HG03457 (cell line): ENCODE measurements around the gene FOCAD.
A peak's percentile ranks its signal among the peaks of the same experiment; 100 is the strongest.

Source experiments
- ATAC-seq: cut with Tn5 transposase; IDR thresholded peaks from one replicate; pipeline ENCODE4 v1.9.1; 2021; ENCODE audit warnings: moderate number of reproducible peaks; ENCODE audit not compliant: unreplicated experiment

The FOCAD gene

DNA sequence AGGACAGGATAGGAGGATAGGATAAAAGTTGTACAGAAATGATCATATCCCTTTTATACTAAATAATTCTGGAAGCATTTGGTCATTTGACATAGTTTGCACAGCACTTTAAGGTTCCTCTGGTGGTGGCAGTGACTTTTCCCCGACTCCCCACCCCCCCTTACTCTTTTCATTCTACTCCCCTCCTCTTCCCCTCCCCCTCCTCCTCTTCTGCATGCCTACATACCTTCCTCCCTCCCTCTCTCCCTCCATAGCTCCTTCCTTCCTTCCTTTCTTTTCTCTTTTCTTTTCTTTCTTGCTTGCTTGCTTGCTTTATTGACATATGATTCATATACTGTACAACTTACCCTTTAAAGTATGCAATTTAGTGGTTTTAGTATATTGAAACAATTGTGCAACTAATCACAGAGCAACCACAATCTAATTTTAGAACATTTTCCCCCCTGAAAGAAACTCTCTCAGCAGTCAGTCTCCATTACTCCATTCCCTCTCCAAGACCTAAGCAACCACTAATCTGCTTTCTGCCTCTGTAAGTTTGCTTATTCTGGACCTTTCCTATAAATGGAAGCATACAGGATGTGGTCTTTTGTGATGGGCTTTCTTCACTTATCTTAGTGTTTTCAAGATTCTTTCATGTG is 188.4 kb downstream of the FOCAD start:
- ATAC-seq, result no peak

DNA sequence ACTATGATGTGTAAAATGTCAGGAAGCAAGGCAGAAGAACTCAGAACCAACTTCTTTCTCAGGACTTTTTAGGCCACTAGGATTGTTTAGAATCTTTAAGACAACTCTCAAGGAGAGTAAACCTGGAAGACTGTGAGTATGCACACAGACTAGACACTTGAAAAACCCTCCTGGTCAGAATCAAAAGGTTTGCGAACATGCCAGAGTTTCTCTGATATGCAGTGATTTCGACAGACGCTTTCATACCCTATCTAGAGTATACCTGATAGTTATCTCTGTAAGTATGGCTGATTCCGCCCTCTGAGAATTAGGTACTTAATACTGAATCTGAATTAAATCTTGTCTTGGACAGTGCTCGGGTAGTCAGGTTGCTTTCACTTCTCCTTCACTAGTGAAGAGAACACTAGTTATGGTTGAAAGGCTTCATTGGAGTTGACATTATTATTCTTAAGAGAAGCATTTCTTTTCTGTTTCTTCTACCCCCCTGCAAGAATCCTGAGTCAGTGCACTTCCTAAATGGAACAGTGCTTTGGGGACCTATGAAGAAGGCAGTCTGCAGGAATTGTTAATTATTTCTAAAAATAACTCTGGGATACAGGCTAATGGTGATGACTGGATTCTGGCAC is 189.3 kb downstream of the FOCAD start:
- ATAC-seq, result no peak

DNA sequence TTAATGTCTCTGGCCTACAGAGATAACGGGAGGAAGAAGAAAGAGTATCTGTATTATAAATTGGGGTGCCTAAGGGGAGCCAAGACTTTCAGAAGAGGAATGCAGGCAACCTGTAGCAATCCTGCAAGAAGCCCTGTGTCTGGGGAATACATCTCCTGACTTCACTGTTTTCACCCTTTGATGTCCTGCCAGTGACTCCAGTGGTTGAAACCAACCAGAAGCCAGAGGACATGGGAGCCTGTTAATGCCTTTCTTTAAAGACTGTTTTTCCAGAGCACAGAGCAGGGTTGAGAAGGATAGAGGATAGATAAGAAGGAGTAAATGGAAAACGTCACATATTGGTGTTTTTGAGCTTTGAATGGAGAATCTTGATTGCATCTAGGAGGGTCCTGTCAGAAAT is 196.2 kb downstream of the FOCAD start:
- no peak for ATAC-seq

DNA sequence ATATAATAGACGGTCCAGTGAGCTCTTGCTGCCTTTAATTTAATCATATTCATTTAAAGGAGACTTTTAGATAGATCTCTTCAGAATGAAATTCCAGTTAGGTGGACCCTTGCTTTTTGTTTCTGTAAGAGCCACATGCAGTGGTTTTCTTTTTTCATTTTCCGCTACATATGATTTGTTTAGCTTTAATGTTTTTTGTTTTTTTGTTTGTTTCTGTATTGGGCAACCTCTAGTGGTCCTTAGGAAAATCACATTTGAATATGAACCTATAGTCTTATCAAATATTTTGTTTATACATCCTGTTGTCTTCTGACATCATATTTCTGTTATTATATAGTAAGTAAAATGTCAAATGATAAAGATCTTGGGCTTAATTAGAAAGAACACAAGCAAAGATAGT is 196.6 kb downstream of the FOCAD start:
- ATAC-seq, result no peak

DNA sequence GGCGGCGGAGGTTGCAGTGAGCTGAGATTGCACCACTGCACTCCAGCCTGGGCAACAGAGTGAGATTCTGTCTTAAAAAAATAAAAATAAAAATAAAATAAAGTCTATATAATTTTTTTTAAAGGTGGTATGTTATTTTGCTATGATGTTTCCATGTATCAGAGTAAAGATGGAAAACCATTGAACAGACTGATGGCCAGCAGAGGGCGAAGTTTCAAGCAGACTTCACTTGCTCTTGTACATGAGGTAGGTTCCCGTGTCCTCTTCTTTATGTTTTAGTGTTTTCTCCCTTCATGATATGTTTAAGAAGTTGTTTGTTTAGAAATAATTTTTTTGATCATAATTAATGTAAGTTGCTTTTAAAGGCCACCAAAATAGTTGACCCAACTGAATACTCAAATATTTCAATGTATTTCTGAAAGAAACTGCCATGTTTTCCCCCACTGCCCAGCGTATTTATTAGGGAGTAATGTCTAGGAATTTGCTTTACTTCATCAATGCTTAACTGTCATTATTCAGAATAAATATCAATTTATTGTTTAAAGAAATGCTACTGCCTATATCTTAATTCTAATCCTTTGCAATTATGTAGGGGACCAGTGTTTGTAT is 201.0 kb downstream of the FOCAD start:
- no peak for ATAC-seq

DNA sequence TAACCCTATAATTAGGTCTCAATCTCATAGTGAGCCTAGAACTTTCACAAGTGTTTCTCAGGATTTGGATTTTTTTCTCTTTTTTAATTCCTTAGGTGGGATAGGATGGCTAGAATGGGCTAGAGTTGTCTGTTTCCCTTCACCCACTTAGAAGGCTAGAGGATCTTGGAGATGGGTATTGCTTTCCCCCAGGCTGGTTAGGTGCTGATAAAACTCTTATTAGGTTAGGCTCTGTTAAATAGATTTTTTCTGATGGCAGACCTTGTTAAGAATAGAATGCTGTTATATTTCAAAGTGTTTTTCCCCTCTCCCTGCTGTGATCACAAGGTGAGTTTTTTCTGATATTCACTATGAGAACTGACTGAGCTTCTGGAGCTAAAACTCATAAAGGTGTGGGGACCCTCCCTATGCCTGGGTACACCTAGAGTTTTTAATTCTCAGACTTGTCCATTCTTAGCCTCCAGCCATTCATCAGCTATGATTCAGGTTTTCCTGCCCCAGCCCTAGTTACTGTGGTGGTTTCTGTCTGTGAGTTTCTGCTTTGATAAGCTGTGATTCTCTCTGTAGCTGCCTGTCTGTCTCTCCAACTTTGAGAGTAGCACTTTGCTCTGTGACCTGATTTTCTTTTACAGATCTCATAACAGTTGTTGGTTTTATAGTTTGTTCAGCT is 215.0 kb downstream of the FOCAD start:
- no peak for ATAC-seq

DNA sequence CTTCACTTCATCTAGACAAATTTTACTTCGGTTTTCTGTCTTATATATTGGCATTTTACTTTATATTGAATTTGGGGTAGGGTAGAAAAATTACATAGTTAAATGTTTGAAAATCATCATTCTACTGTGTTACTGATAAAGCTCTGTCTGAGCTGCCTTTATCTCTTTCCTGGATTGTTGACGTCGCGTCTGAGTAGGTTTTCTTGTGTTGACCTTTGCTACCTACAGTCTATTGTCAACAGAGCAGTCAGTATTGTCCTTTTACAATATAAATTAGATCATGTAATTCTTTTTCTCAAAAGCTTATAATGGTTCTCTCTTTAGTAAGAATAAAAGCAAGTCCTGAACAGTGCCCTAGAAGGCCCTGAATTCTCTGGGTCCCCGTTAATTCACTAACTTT is 219.2 kb downstream of the FOCAD start:
- ATAC-seq, result no peak

DNA sequence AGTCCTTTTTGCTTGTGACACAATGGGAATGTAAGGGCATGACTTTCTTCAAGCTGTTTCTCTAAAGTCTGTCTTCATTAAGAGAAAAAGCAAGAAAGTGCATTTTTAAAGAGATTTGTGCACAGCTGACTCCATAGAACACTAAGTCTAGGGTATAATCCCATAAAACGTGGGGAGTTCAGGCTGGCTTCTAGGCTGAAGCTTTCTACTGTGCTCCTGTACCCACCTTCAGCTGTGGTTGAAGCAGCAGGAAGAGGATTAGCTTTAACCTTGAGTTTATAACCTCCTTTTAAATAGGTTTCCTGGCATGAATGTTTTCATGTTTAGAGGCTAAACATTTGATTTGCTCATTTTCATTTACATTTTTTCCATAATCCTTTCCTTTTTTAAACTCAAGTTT is 220.9 kb downstream of the FOCAD start:
- ATAC-seq, result no peak

DNA sequence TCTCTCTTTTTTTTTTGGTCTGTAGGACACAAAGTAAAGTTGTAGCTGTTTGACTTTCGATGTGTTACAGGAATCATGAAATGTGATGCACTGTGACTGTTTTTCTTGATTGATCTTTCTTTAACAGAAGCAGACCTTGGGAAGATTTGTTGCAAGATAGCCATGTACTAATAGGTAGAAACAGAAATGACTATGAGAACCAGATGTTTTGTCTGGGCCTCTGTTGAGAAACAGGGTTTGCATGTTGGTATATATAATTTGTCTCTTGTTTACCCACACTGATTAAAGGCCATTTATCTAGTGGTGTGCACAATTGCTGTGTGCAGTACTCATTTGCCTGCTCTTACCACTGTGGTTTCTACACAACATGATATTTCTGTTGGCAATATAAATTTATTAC is 222.3 kb downstream of the FOCAD start:
- no peak for ATAC-seq

DNA sequence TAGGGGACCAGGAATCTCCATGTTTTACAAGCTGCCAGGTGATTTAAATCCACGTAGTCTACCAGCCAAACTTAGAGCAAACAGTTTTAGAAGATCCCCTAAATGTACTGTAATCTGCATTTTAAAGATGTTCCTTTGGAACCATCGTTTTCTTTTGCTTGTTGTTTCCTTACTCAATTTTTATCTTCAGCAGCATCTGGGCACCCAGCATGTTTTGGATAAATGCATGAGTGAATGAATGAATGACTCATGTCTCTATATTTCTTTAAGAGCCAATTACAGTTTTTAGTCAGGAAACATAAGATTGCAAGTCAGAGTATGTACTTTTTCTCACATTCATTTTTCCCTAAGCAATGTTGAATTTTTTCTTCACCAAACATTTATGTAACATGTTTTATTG is 224.4 kb downstream of the FOCAD start:
- no peak for ATAC-seq

DNA sequence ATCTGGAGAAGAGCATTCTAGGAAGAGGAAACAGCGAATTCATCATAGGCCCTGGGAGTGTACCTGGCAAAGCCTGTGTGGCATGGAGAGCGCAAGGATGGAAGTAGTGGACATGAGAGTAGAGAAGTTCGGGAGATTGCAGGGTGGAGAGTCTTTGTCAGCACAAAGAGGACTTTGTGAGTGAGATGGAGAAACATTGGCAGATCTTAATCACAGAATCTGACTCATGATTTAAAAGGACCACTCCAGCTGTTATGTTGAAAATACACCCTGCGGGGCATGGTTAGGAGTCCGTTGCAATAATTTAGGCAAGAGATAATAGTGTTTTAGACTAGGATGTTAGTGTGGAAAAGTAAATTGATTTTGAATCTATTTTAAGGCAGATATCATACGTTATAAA is 230.5 kb downstream of the FOCAD start:
- ATAC-seq, result no peak

DNA sequence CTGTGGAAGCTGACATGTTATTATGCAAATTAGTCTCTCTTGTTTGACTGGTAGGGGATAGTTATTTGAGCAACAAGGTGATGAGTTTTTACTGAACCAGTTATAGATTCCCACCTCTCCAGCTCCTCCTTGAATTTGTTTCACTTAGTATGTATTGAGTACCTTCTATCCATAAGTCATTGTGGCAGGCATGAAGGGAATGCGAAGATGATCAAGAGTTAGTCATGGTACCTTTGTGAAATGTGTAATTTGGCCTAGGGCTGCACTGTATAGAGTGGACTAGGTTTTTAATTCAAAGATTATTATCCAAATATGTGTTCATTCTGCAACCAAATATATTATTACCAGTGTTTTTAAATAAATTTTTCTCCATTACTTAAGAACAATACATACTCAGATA is 237.3 kb downstream of the FOCAD start:
- ATAC-seq, result no peak

DNA sequence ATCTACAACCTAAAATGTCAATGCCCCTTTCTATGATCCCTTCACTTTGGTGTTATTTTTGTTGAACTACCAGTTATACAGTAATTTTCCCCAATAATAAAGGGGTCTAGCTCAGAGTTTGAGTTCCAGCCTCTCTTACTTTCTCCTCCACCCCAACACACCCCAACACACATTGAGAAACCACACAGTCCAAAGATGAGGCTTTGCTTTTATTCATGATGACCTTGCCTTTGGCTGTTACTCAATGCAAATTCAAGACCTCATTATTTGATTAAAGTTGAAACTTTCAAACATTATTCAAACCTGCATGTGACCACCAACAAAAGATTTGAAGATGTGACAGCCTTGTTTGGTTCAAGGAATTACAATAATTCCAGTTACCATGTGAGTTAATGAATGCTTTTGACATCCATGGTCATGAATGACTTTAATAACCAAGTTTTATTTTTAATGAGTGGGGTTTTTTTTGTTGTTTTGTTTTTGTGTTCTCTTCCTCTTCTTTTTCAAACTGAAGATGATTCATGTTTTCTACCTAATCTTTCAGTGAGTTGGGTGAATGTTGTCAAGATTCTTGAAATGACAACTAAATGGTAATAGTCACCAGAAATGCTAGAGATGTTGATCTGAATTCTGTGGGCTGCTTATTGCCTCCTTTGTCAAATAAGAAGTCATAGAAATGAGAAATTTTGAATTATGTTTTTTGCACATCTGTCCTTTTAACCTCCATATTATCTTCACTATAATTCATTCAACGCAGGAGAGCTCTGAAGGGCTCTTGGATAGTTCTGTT is 241.4 kb downstream of the FOCAD start:
- no peak for ATAC-seq

DNA sequence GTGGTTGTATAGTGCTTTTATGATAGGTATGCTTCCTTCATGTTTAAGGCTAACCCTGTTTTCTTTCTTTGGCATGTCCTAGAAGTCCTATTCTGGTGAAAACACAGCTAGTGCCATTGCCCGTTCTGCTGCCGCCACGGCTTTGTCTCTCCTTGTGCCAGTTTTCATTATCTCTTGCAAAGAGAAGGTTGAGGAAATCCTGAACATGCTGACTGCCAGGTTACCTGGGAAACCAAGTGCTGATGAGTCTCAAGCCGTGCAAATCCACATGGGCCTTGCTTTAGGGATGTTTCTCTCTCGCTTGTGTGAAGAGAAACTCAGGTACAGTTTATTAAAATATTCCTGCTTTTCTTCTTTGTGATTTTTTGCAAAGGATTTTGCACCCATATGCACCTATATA is 245.2 kb downstream of the FOCAD start:
- no peak for ATAC-seq

DNA sequence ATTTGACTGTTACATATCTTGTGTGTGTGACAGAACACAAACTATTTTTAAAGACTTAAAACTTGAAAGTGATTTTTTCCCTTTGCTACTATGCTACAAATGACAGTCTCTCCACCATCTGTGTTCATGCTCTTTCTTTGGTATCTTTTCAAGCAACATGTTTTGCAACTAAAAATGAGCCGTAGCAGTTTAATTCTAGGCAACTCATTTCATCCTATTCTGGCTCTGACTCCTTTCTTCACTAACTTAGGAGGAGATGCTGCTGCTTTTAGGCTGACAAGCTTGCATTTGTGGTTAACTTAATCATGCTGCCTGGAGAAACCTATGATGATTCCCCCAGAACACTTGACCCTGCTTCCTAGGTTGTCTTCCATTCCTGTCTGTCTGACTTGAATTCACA is 246.8 kb downstream of the FOCAD start:
- ATAC-seq, result no peak

DNA sequence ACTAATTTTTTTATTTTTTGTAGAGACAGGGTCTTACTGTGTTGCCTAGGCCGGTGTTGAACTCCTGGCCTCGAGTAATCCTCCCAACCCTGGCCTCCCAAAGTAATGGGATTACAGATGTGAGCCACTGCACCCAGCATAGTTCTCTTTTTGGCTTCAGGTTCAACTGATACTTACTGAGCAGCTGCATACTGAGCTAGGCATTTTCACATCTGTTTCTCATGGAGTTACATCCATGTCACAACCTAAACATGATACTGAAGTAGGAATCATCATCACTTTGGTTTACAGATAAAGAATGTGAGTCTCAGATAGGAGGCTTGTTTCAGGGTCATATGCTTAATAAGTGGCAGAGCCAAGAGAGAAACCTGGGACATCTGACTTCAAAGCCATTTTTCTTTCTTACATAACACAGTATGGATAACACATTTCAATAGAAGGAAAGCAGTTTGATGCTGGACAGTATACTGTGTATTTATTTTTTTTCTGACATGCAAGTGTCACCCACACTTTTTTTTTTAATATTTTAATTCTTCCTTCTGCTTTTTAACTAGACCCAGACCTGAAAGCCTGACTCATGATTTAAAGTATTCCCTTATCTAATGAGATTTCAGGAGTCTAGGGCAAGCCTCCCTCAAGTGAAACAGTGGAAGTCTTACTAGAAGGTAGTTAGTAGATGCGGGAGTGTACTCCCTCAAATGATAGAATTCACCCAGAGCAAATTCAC is 256.6 kb downstream of the FOCAD start:
- ATAC-seq, result no peak

DNA sequence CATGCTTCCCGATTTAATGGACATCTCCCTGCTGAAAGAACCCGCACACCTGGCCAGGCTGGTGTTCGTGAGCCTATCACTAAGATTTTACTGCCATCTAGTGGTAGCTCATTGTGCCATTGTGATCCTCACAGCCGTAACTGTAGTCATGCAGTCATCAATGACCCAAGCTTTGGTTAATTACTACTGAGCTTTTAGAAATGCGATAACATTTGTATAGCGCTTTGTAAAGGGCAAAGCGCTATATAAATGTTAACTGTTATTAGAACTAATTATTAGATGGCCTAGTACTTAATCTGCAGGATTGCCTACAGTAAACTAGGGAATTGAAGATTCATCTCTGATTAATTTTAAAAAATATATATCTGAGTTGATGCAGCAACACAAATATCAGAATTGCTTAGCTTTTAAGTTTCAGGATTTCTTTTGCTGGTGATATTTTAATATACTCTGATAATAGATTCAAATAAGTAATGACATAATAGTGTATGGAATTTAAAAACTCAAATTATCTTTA is 257.2 kb downstream of the FOCAD start:
- ATAC-seq, result peak; percentile 89

DNA sequence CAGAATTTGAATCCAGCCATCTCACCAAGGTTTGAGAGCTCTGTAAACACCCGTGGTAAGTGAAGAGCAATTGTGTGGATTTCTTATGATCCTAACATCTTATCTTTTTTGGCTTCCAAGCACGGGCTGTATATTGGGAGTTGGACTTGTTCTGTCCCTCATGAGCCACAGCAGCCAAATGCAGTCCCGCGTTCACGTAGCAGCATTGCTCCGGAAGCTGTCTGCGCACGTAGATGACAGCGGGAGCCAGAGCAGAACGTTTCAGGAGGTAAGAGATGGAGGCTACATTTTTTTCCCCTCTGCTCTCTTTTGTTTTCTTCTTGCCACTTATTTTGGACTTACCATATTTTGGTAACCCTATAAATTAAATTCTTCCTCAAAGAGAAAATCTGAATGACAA is 260.4 kb downstream of the FOCAD start:
- ATAC-seq, result no peak

DNA sequence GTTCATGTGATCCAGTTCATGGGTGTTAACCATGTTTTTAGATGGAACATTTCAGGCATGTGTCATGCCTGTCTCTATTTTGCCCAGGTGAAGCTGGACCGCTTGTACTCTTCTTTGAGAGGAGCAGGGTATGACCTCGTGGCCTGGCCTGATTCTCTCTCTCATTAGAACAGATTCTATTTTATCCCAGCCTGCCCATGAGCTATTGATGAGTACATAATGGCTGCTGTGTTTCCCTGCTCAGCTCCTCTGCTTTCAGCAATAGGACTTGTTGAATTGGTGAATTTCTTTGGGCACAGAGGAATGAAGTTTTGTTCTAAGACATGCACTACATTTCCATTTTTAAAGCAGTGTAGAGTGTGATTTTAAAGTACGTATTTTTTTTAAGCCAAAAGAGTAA is 261.2 kb downstream of the FOCAD start:
- ATAC-seq, result no peak

DNA sequence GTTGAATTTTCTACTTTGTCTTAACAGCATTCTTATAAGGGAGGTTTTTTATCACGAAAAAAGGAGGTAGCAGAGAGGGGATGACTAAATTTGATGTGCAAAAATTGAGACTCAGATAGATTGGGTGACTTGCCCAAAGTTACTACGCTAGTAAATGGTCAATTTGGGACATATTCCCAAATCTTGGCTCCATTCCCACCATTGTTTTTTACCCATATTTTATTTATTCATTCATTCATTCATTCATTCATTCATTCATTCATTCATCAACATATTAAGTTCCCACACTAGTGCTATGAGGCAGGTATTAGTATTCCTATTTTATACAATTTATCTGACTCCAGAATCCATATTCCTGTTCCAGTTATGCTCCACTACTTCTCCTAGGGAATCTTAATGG is 261.8 kb downstream of the FOCAD start:
- ATAC-seq, result no peak

DNA sequence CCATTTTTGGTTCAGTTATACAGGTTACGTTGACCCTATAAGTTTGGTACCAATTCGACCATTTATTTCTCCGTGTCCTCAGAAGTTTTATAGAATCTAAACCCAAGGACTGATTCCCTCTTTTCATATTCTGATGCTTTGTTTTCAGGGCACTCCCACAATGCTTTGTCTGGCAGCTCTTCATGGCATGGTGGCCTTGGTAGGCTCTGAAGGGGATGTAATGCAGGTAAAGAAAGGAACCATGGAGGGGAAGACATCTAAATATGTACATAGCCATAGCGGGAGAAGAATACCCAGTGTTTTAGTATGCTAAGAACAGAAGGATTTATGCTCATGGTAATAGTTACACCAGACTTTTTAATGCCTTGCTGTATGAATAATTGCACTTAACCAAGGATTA is 264.6 kb downstream of the FOCAD start:
- ATAC-seq, result no peak
